ENCODE results near the gene IQSEC3. TPM values are rescaled to one million over a fixed set of nuclear protein-coding genes. Genes with fewer than 3 reads are reported as not detected.

IQSEC3 gene
- total and polyA plus RNA-seq, 10 of the 15 experiments (the other 5 are each of a cell fraction or from before 2014, with no cell fraction given) = not detected

- no peak for TF ChIP-seq IRF3 (IDR thresholded peaks at IDR 0.05)
Observed at GRCh38 chr12:196436-196835, 129.9 kb downstream of the IQSEC3 start (continued).

- no peaks in the 10 kb centered on the region for H4K20me1 ChIP-seq (ENCODE audit: control insufficient read depth, insufficient read depth)
- CTCF ChIA-PET = no interaction called here
- POLR2A ChIA-PET = no interaction called here
- H3K27me3 ChIP-seq (replicated peaks in 1 of 2; ENCODE audit: control insufficient read depth in 2 of 2, insufficient read depth in 2 of 2, low read length in 1 of 2) = peaks cover 0 to 2% of the 10 kb centered on the region in 2 experiments; a peak in 2 of 4 replicates
- no peak for ATAC-seq
- no peaks in the 10 kb centered on the region for H3K9me3 ChIP-seq (replicated peaks; ENCODE audit: control insufficient read depth, insufficient read depth, low read length)
- in situ Hi-C loops (cut with MboI) (no loop called here), intact Hi-C loops (cut with micrococcal nuclease; ENCODE audit: unreplicated experiment) (no loop called here)
- RAD21 ChIA-PET (ENCODE audit: unreplicated experiment) = no interaction called here
- H3K9ac ChIP-seq (ENCODE audit: control insufficient read depth, insufficient read depth, low read length) = no peak overlapping the region
- H3K4me3 ChIP-seq = no peak overlapping the region
- no peaks in the 10 kb centered on the region for H3K4me1 ChIP-seq (ENCODE audit: control insufficient read depth, insufficient read depth, low read length)
- H2AFZ ChIP-seq (ENCODE audit: control insufficient read depth, low read depth, low read length) = no peak overlapping the region
- no peaks in the 10 kb centered on the region for H3K79me2 ChIP-seq (ENCODE audit: control insufficient read depth, insufficient read depth, low read length)
- BruUV-seq (replicated peaks) = no TSS peak
- no peaks in the 10 kb centered on the region for H3K36me3 ChIP-seq (ENCODE audit: control insufficient read depth in 2 of 2, insufficient read depth in 2 of 2, low read length in 1 of 2)
- FAIRE-seq = no peak
- no peak for DNase-seq (ENCODE audit: low read depth, low spot score)
- TF ChIP-seq CUX1 (IDR thresholded peaks at IDR 0.05; ENCODE audit: insufficient replicate concordance, low read depth, low read length) (no peak), FOS (IDR thresholded peaks at IDR 0.05; ENCODE audit: borderline replicate concordance, extremely low read depth, insufficient read length) (no peak)
- 34% methylated on average over 3 of the region's 3 CpGs for WGBS (ENCODE audit: insufficient coverage, insufficient replicate concordance, low lambda C conversion rate, missing lambda C conversion rate)
- H3K4me2 ChIP-seq (ENCODE audit: control insufficient read depth, insufficient read depth) = no peak overlapping the region
- no peak overlapping the region for H3K27ac ChIP-seq (ENCODE audit: control insufficient read depth, insufficient read depth)
- SMC1A ChIA-PET (ENCODE audit: uncharacterized antibody, unreplicated experiment) = no interaction called here
Observed at GRCh38 chr12:197347-197746, 130.8 kb downstream of the IQSEC3 start.
